GM18502 (cell line): Measurements from ENCODE around the gene SLC18A2.
A peak's percentile ranks its signal among the peaks of the same experiment; 100 is the strongest.

Source experiments
- ATAC-seq: cut with Tn5 transposase; IDR thresholded peaks from one replicate; pipeline ENCODE4 v1.9.1; 2021; ENCODE audit warnings: mild to moderate bottlenecking; ENCODE audit not compliant: unreplicated experiment, poor library complexity

The SLC18A2 gene

GRCh38 chr10:117240621-117241529 is at the start of gene SLC18A2:
Gene SLC18A2 (plus strand): TSS chr10:117241114. CDS start chr10:117241694, 580 bp downstream.
- ATAC-seq: no peak

GRCh38 chr10:117197189-117197588 is 43.7 kb upstream of the SLC18A2 start, which contains the start of gene KCNK18:
Gene KCNK18 (plus strand): TSS chr10:117197489. CDS start chr10:117197489, 0 bp downstream.
- ATAC-seq: no peak

GRCh38 chr10:117198088-117198487 is 42.8 kb upstream of the SLC18A2 start:
- ATAC-seq: no peak

GRCh38 chr10:117201826-117202225 is 39.1 kb upstream of the SLC18A2 start:
- ATAC-seq: no peak

DNA sequence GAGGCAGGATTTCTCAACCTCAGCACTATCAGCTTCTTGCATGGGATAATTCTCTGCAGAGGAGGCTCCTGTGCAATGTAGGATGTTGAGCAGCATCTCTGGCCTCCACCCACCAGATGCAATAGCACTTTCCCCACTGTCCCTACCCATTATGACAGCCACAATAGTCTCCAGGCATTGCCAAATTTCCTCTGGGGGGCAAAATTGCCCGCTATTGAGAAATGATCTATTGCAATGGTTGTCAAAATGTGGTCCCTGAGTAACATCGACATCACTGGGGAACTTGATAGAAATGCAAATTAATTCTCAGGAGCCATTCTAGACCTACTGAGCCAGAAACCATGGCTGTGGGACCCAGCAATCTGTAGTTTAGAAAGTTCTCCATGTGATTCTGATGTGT is 36.6 kb upstream of the SLC18A2 start:
- ATAC-seq: no peak

- no peak for ATAC-seq
Observed at GRCh38 chr10:117212176-117212575, 28.7 kb upstream of the SLC18A2 start.

GRCh38 chr10:117214401-117214800 is 26.5 kb upstream of the SLC18A2 start:
- no peak for ATAC-seq

GRCh38 chr10:117215079-117215478 is 25.8 kb upstream of the SLC18A2 start:
- no peak for ATAC-seq

GRCh38 chr10:117216028-117216427 is 24.9 kb upstream of the SLC18A2 start:
- no peak for ATAC-seq

DNA sequence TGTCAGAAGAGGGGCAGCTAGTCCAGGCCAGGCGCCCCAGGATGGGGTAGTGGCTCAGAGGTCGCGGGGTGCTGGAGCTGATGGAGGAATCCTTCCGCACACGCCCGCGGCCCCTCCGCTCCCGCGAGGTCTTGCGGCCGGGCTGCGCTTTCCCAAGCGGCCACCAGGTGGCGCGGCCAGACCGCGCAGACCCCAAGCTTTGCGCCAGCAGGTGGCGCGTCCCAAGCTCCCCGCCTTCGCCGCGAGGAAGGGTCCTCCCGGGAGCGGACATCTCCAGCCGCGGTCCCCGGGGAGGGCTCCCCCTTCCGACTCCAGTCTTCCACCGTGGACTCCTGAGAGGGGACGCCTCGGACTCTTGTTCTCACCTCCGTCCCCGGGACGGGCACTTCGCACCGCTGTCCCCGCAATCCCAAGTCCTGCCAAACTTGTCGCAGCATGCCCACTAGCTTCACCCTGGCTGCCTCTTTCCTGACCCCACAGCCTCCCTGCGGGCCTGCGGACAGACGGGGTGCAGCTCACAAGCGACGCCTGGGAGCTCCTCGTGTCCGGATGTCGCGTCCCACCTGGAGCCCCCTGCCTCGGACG is 24.2 kb upstream of the SLC18A2 start:
- peak; percentile 90 for ATAC-seq

DNA sequence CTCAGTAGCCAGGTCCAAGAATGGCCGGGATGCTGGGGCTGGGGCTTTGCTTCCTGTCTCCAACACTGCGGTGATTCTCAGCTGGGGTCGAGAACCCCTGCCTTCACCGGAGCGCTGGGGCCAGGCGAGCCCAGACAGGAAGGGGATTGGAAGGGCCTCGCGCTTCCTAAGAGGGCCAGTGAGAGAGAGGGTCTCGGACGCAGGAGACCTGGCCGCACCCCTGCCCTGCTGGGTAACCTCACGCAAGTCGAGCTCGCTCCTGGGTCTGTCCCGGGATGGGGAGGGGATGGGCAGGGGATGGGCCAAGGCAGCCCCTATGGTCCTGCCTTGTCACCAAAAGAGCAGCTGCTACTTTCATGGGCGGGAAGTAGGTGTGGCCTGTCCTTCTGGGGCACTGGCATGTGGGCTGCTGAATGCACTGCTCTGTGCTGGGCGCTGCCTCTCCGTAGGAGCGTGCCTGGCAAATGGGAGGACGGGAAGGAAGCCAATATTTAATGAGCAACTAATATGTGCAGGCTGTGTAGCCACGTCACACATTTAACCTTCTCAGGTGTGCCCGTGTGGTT is 23.6 kb upstream of the SLC18A2 start:
- peak; percentile 45 for ATAC-seq

- no peak for ATAC-seq
Observed at GRCh38 chr10:117218654-117219053, 22.3 kb upstream of the SLC18A2 start.

DNA sequence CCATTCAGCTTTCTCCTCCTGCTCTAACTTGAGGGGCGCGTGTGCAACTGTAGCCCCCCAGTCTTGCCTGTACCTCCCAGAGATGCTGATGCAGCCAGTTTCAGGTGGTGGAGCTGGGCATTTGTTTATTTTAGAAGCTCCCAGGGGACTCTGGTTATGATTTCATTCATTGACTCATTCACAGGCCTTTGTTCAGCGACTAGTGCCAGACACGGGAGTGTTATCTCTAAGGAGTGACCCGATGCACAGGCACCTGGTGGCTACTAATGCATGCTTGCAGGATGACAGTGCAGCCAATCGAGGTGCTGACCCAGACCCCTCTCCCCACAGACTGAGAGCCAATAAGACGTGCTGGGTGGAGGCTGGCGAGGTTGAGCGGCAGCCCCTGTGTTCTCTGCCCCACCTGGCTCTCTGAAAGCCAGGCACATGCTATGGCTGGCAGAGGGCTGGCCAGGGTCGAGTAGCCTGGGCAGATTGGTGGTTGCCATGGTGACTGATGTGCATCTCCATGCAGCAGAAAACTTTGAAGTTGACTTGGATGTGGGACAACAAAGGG is 19.7 kb upstream of the SLC18A2 start:
- ATAC-seq: no peak

GRCh38 chr10:117222552-117222951 is 18.4 kb upstream of the SLC18A2 start:
- no peak for ATAC-seq

- no peak for ATAC-seq
Observed at GRCh38 chr10:117222976-117223692, 17.8 kb upstream of the SLC18A2 start.

- ATAC-seq: no peak
Observed at GRCh38 chr10:117223693-117224430, 17.1 kb upstream of the SLC18A2 start.

GRCh38 chr10:117224881-117225280 is 16.0 kb upstream of the SLC18A2 start:
- ATAC-seq: no peak

- ATAC-seq: peak; percentile 53
Observed at GRCh38 chr10:117226813-117227451, 14.0 kb upstream of the SLC18A2 start.

GRCh38 chr10:117228210-117228609 is 12.7 kb upstream of the SLC18A2 start:
- no peak for ATAC-seq
